Measurements from ENCODE around the gene TRPM8.

Gene TRPM8

GRCh38 chr2:234005126-234005525, 88.0 kb downstream of the TRPM8 start:
- no peak for DNase-seq

DNA sequence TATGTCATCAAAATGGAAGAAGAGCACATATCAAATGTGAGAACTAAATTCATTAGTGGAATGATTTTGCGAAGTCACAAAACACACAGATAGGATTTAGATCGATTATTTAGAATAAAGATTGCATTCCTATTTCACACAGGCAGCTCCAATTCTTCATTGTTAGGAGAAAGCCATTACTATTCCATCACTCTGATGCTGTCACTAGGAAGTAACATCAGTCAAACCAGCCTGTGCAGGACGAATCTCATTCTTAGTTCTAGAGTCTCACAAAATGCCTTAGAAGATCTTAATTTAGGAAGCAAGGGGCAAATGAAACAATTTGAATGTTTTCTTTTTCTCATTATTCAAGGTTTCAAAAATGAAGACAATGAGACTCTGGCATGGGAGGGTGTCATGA, 89.3 kb downstream of the TRPM8 start:
- no peak for DNase-seq

DNA sequence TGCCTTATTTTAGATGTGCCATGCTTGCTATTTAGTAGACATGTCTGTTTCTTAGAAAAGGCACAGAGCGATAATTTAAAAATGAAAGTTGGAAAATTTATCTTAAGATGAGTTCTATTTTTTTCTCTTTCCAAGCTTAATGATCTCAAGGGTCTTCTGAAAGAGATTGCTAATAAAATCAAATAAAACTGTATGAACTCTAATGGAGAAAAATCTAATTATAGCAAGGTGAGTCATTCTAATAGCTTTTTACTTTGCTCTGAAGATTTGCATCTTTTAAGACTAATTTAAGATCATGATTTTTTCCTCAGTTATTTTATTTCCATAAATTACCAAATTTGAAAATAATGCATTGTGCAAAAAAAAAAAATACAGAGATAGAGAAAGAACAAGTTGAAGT, 97.3 kb downstream of the TRPM8 start:
- DNase-seq: no peak

DNA sequence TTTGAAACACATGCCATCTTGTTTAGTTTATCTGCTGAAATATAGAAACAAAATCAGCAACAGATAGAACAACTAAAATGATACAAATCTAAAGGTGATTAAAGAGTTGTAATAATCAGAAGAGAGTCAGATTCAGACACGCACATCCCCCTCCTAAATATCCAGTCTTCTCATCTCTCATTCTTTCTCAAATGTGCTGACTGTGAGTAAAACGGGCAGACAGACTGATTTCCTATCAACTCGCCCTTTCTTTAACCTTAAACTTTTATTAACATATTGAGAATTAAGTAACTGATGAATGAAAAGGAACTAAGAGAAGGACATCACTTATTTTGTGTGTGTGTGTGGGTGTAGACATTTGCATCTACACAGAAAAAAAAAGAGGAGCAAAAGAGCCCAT, 98.7 kb downstream of the TRPM8 start:
- no peak for DNase-seq

DNA sequence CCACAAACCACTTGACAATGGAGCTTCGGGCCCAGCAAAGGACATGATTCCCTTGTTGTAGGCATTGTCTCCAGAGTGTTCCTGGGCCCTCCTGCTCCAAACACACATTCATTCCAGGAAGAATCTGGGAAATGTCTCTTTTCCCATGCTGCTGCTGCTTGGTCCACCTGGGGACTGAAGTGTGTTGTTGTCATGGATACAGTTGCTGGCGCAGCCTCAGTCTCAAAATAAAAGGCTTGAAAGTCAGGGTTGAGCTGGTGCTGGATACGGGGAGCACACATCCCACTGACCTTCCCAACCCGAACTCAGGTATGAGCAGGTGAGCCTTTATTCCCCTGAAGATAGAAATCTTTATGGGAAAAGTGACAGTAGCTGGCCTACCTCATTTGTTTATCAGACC, 102.7 kb downstream of the TRPM8 start:
- no peak for DNase-seq

GRCh38 chr2:234020332-234020731, 103.2 kb downstream of the TRPM8 start:
- no peak for DNase-seq

GRCh38 chr2:234022424-234022823, 105.3 kb downstream of the TRPM8 start:
- DNase-seq: no peak

- no peak for DNase-seq
These were observed 107.1 kb downstream of the TRPM8 start for GRCh38 chr2:234024304-234024703.

DNA sequence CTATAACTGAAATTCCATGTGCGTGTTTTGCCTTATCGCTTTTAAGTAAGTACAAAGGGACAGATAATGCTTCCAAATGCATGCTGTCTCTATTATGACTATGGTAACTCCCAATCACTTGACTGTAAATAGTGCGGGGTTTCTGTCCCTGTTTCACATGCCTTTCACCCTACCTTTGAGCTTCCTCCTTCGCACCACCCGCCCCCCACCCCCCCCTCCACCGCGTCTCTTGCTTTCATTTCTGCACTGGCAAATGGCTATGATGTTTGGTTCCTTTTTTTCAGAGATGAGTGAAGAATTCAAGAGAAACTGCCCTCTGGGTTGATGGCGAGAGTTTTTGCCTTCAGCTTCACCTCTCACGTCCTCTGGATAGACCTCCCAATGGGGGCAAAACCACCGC, 108.3 kb downstream of the TRPM8 start:
- DNase-seq: no peak

DNA sequence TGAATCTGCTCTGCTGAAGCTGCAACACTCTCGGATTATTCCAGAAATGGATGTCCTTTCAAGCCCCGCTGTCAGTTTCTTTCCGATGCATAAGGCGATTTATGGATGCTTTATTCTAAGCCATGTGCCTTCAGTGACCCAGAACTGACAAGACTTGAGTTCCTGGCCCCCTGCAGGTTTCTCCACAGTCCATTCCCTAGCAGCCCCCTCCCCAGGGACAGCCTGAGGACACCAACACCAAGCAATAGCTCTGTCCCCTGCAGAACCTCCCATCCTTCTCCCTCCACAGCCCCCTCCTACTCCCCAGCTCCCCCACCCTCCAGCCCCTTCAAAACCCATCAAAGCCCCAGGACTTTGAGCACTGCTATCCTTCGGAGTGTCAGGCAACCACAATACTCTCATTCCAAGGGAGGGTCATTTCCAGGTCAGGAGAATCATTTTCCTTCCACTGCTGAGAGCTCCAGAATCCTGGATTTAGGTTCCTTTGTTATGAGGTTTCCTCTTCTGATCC, 108.8 kb downstream of the TRPM8 start:
- DNase-seq: no peak

DNA sequence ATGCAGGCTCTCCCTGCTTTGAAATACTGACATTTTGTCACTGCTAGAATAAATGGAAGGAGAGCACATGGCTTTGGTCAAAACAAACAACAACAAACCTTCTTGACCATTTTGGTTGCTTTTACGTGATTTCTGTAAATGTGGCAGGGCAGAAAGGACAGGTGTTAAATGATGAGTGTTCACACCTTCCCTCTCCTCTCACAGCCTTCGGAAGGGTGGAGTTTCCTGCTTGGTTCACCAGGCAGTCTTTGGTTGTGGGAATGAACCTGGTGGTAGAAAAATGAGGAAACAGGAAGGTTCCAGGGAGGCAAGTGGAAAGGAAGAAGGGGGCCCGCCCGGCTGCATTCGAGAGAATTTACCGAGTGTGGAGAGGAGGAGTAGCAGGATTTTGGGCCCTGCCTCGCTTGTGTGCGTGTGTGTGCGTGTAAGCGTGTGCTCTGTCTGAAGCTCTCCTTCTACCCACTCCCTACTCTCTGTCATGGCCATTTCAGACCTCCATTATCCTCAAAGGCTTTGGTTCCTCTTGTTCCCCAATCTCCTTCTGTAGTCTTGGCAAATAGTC, 109.6 kb downstream of the TRPM8 start:
- DNase-seq: no peak

DNA sequence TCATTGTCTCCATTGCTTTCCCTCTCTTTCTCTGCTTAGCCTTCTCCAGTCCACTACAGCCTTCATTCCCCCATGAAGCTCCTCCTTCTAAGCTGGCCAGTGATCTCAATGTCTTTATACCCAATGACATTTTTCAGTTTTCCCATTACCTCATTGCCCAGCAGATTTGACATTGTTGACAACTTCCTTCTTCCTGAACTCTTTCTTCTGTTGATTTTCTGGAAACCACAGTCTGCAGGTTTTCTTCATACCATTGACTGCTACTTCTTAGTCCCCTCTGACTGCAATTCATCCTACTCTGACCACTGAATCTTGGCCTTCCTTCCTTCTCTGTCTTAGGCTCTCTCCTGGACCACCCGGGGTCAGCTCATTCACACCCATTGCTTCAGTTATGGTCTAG, 110.5 kb downstream of the TRPM8 start:
- DNase-seq: no peak

DNA sequence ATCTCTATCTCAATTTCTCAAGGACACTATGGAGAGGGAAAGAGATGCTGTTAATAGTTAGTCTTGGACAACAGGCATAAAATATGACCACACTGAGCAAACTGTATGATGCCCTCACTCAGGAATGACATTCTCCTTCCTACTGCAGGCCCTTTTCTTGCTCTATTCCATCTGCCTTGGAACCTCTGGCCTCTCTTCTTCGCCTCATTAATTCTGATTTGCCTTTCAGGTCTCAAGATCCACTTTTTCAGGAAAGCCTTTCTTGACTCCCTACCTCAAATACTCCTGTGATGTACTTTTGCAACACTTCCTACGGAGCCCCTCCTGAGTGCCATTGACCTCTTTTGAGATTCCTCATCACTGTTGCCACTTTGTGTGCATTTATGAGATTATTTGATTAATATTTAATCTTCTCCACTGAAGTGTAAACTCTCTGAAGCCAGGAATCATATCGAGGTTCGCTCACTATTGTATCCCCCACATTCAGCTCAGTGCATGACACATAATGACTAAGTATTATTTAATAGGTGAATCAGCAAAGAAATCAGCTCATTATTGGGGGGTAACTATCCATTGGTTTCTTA, 112.1 kb downstream of the TRPM8 start:
- DNase-seq: no peak

- no peak for DNase-seq
These were observed 114.0 kb downstream of the TRPM8 start for GRCh38 chr2:234031207-234031606.

- DNase-seq: no peak
These were observed 115.2 kb downstream of the TRPM8 start for GRCh38 chr2:234032279-234032856.

DNA sequence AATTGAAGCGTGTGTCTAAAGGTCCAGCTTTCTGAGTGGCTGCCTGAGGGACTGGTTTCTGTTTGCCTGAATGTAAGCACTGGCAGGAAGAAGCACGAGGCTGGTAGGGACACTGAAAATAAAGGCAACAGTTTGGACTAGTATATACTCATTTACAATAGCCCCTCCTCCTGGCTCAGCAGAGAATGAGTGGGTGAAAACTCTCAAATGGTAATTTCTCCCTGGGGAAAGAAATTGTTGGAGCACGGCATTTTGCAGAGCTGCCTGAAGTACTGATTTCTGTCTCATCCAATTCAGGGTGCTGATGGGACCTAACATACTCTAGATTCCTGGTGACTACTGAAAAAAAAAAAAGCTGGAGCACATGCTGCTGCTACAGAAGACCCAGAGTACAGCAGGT, 116.0 kb downstream of the TRPM8 start:
- DNase-seq: no peak

DNA sequence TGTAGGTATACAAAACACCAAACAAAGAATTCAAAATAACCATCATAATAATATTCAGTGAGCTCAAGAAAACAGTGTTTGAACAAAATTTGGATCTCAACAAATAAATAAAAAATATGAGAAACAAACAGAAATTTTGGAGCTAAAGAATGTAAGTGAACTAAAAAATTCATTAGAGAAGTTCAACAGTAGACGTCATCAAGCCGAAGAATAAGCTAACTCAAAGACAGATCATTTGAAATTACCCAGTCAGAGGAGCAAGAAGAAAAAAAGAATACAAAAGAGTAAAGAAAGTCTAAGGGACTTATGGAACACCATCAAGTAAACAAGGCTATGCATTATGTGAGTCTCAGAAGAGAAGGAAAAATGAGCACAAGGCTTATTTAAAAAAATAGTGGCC, 116.7 kb downstream of the TRPM8 start:
- DNase-seq: no peak

DNA sequence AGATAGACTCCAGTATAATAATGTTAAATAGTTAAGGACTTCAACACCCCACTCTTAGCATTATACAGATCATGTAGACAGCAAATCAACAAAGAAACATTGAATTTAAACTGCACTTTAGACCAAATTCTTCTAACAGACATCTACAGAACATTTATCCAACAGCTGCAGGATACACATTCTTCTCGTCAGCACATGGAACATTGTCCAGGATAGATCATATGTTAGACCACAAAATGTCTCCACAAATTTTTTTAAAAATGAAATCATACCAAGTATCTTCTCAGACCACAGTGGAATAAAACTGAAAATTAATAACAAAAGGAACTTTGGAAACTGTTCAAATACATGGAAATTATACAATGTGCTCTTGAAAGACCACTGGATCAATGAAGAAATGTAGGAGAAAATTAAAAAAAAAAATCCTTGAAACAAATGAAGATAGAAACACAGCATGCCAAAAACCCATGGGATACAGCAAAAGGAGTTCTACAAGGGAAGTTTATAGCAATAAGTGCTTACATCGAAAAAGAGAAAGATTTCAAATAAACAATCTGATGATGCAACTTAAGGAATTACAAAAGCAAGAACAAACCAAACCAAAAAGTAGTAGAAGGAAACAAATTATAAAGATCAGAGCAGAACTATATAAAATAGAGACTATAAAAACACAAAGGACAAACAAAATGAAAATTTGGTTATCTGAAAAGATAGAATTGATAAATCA, 121.1 kb downstream of the TRPM8 start:
- no peak for DNase-seq

DNA sequence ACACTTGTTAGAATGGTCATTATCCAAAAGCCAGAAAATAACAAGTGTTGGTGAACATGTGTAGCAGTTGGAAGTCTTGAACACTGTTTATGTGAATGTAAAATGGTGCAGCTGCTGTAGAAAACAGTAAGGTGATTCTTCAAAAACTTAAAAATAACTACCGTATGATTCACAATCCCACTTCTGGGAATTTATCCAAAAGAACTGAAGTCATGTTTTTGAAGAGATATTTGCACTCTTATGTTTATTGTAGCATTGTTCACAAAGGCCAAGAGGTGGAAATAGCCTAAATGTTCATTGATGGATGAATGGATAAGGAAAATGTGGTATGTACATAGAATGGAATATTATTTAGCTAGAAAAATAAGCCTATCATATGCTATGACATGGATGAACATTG, 127.0 kb downstream of the TRPM8 start:
- DNase-seq: no peak

- DNase-seq: no peak
These were observed 129.3 kb downstream of the TRPM8 start for GRCh38 chr2:234046521-234046920.

GRCh38 chr2:234047361-234047760, 130.2 kb downstream of the TRPM8 start:
- no peak for DNase-seq

DNA sequence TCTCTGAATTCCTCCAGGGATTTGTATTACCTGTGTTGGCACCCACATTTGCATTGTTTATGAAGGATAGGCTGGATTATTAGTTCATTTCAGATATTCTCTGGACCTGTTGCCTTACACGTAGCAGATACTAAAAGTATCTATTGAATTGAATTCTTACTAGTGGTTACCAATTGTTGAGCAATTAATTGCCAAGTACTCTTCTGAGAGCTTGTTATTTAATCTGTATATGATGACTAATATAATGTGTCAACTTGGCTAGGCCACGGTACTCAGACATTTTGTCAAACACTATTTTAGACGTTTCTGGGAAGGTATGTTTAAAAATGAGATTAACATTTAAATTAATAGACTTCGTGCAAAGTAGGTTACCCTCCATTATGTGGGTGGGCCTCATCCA, 130.9 kb downstream of the TRPM8 start:
- no peak for DNase-seq

DNA sequence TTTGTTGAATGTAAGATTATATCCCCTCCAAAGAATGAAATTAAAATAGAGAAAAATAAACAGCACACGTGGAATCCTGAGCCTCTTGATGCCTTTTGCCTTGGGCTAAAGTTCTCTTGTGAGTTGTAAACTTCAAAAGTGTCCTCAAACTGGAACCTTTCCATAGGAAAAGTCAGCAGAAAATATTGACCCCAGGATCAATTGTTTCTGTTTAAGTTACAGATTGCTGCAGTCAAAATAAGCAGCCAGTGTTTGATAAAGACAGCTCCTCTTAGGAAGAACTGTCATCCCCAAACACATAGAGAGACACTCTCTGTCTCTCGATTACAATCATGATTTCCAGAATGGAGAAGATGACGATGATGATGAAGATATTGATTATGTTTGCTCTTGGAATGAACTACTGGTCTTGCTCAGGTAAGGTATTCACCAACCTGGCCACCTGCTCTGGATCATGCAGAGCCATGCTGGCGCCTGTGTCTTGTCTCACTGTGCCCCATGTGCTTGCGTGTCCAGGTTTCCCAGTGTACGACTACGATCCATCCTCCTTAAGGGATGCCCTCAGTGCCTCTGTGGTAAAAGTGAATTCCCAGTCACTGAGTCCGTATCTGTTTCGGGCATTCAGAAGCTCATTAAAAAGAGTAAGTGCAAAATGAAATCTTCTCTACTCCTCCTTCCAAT, 133.4 kb downstream of the TRPM8 start, which contains the start of gene SPP2:
Gene SPP2, plus strand, starts transcription at position 248 of the 681 bp plus-strand sequence. Its CDS starts 85 bp downstream, at position 333.
- no peak for DNase-seq
